Chondrocyte (in vitro differentiated cells): ENCODE results near the gene SRP68. TPM values are rescaled to one million over a fixed set of nuclear protein-coding genes. Genes with fewer than 3 reads are reported as not detected.

ENCODE experiments used
- DNase-seq: peaks from one replicate; pipeline ENCODE4 v3.0.0; 2021; ENCODE audit warnings: mixed read lengths, low spot score
- H3K27ac Mint-ChIP-seq: one replicate; pipeline ENCODE4 v1.8.0; 2021; ENCODE audit warnings: mild to moderate bottlenecking, moderate library complexity, mixed read lengths; ENCODE audit not compliant: unreplicated experiment
- H3K27me3 Mint-ChIP-seq: 2 replicates; pipeline ENCODE4 v1.8.0; 2021; ENCODE audit warnings: low read depth, mixed read lengths
- H3K36me3 Mint-ChIP-seq: 2 replicates; pipeline ENCODE4 v1.8.0; 2021; ENCODE audit warnings: low read depth, mixed read lengths
- H3K4me1 Mint-ChIP-seq: 2 replicates; pipeline ENCODE4 v1.8.0; 2021; ENCODE audit warnings: low read depth, mild to moderate bottlenecking, mixed read lengths
- H3K4me3 Mint-ChIP-seq: one replicate; pipeline ENCODE4 v1.8.0; 2021; ENCODE audit warnings: mild to moderate bottlenecking, moderate library complexity, mixed read lengths; ENCODE audit not compliant: unreplicated experiment
- H3K9me3 Mint-ChIP-seq: 2 replicates; pipeline ENCODE4 v1.8.0; 2021; ENCODE audit warnings: low read depth, mixed read lengths
- total RNA-seq: library from RNA; stranded (reverse); gene quantifications from 3 replicates; pipeline ENCODE4 v1.2.1, GENCODE V29; 2021
- TF ChIP-seq, protein P1 (sequence below): fragments of 200-600 bp; sonication (generic); IDR thresholded peaks from 2 replicates; pipeline ENCODE4 v1.5.0; 2021; ENCODE audit warnings: antibody characterized with exemption, mild to moderate bottlenecking, moderate library complexity

SRP68 gene
- total RNA-seq, 1 donor from 2014 or later, result 63.0 TPM

DNA sequence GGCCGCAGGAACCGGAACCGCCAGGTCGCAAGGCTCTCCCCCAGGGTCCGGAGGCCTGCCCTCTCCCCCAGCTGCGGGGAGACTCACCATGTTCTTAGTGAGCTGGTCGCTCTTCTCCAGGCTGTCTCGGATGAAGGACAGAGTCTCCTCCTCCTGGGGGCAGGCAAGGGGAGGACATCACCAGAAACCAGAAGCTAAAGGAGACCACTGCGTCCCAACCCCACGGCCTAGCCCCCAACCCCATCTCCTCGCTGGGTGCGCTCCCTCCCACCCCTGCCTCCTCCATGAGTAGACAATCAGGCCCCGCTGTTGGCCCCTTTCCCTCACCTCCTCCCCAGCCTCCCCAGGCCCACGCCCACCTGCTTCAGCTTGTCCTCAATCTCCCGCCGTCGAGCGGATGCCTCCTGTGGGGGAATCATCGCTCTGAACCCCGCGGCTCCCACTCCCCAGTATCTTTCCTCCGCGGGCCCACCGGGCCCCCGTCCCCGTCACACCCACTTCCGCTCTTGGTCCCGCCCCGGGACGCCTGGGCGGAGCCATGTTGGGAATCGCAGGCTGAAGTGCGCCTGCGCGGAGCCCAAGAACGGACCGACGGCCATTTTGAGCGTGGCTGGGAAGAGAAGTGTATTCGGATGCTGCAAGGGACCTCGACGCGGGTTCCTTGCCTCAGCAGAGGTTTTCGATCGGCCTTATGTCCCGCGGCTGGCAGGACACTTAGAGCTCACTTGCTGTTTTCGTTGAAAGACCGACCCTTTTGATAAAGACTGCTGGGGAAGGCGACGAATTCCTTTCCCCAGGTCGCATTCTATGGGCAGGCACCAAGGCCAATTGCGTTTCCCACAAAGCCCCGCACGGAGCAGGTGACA is 31.2 kb upstream of the SRP68 start, which contains the start of gene EXOC7:
Gene EXOC7 (minus strand): TSS at position 514 of the 866 bp plus-strand sequence. CDS start 95 bp downstream, at position 419.
- Mint-ChIP-seq H3K4me1 (peaks cover 8% of the 10 kb centered on the region), H3K27me3 (no peaks in the 10 kb centered on the region), H3K9me3 (no peaks in the 10 kb centered on the region), H3K36me3 (peaks cover 11% of the 10 kb centered on the region), H3K4me3 (peak within 1 kb of the TSS; percentile 96), H3K27ac (peak within 1 kb of the TSS; percentile 97)
- TF ChIP-seq, protein P1, sequence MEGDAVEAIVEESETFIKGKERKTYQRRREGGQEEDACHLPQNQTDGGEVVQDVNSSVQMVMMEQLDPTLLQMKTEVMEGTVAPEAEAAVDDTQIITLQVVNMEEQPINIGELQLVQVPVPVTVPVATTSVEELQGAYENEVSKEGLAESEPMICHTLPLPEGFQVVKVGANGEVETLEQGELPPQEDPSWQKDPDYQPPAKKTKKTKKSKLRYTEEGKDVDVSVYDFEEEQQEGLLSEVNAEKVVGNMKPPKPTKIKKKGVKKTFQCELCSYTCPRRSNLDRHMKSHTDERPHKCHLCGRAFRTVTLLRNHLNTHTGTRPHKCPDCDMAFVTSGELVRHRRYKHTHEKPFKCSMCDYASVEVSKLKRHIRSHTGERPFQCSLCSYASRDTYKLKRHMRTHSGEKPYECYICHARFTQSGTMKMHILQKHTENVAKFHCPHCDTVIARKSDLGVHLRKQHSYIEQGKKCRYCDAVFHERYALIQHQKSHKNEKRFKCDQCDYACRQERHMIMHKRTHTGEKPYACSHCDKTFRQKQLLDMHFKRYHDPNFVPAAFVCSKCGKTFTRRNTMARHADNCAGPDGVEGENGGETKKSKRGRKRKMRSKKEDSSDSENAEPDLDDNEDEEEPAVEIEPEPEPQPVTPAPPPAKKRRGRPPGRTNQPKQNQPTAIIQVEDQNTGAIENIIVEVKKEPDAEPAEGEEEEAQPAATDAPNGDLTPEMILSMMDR, result peak; percentile 62
- peak; percentile 95 for DNase-seq

GRCh38 chr17:76102944-76103273 is 30.6 kb upstream of the SRP68 start:
- Mint-ChIP-seq H3K4me1 (peaks cover 8% of the 10 kb centered on the region), H3K36me3 (peaks cover 12% of the 10 kb centered on the region), H3K27ac (peak overlapping the region; percentile 97), H3K4me3 (peak overlapping the region; percentile 96), H3K27me3 (no peaks in the 10 kb centered on the region), H3K9me3 (no peaks in the 10 kb centered on the region)
- TF ChIP-seq, protein P1, result no peak
- DNase-seq, result no peak

DNA sequence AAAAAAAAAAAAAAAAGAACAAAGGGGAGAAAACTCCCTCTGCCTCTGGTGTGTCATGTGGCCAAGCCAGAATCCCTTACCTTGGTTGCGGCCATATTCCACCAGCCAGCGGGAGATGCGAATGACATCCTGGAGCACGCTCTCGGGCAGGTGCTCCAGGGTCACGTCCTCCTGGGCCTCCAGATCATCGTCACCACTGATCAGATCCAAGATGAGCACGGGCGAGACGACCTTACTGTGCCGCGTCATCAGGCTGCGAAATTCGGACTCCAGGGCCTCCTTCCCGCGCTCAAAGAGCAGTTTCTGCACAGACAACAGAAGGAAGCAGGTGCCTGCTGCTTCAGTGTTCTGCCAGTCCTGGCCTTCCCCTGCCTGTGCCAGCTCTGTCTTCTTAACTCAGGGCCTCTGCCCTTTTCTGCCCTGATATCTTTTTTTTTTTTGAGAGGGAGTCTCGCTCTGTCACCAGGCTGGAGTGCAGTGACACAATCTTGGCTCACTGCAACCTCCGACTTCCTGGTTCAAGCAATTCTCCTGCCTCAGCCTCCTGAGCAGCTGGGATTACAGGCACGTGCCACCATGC is 25.5 kb upstream of the SRP68 start:
- Mint-ChIP-seq H3K27ac (no peak overlapping the region), H3K9me3 (no peaks in the 10 kb centered on the region), H3K4me1 (peaks cover 3% of the 10 kb centered on the region), H3K4me3 (no peak overlapping the region), H3K36me3 (peaks cover 31% of the 10 kb centered on the region), H3K27me3 (no peaks in the 10 kb centered on the region)
- no peak for DNase-seq
- TF ChIP-seq, protein P1, result no peak

GRCh38 chr17:76095943-76096342 is 23.6 kb upstream of the SRP68 start:
- TF ChIP-seq, protein P1, result no peak
- H3K4me3 Mint-ChIP-seq, result no peak overlapping the region
- no peaks in the 10 kb centered on the region for H3K9me3 Mint-ChIP-seq
- no peaks in the 10 kb centered on the region for H3K27me3 Mint-ChIP-seq
- no peaks in the 10 kb centered on the region for H3K4me1 Mint-ChIP-seq
- no peak overlapping the region for H3K27ac Mint-ChIP-seq
- peaks cover 32% of the 10 kb centered on the region for H3K36me3 Mint-ChIP-seq
- peak; percentile 55 for DNase-seq

DNA sequence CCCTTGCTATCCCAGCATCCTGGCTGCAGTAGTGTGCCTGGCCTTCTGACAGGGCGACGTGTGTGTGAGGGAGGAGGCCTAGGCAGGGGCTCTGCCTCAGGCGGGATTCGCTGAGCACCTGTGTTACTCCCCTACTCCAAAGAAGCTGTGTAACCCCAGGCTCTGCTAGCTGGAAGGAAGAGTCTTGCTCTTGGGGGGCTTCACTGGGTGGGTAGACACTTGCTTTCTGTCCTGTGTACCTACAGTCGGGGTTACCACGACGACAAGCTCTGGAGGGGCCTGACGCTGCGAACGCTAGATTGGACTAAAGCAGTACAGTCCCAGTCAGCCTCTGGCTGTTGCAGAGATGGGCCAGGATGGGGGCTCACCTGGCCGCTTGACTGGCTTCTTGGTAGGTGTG is 21.7 kb upstream of the SRP68 start:
- Mint-ChIP-seq H3K36me3 (peaks cover 31% of the 10 kb centered on the region), H3K9me3 (no peaks in the 10 kb centered on the region), H3K27ac (no peak overlapping the region), H3K27me3 (no peaks in the 10 kb centered on the region), H3K4me1 (no peaks in the 10 kb centered on the region), H3K4me3 (no peak overlapping the region)
- DNase-seq, result peak; percentile 66
- TF ChIP-seq, protein P1, result no peak
